K562 (cell line): ENCODE measurements around the gene ARL4C. TPM values are rescaled to one million over a fixed set of nuclear protein-coding genes. Genes with fewer than 3 reads are reported as not detected.

Source experiments
- ATAC-seq: fragments of 200-7000 bp; cut with Tn5 transposase; 3 replicates; pipeline ENCODE4 v1.9.1; 2020; ENCODE audit warnings: moderate library complexity
- BruUV-seq: library from RNA; stranded (reverse); fragments of 400-500 nt; replicated peaks from 2 replicates; lab custom pipeline; 2021; lab: Mats Ljungman, UMichigan
- CTCF ChIA-PET: fragments of 300-600 bp; formaldehyde crosslinking; extraction: SDS; loops from one replicate; lab custom pipeline; 2021; ENCODE audit warnings: low intra/inter-chr PET ratio; lab: Yijun Ruan, JAX
- POLR2A ChIA-PET: fragments of 300-600, 350-650 bp; sonication (Branson Sonifier 250); formaldehyde crosslinking; extraction: SDS; loops from one replicate; lab custom pipeline; 2021; ENCODE audit warnings: antibody characterized with exemption, inconsistent platforms; lab: Yijun Ruan, JAX
- DNase-seq, 4 experiments: peaks; one replicate each; pipeline versions ENCODE4 v3.0.0 to v3.0.0-alpha.2; 2011 to 2018; ENCODE audit warnings: low spot score in 3 of 4, mixed read lengths in 3 of 4; ENCODE audit errors: extremely low read depth in 1 of 4
- FAIRE-seq: peaks from 2 replicates; lab custom pipeline; 2011; peaks lifted over from hg19 to GRCh38; lab: Jason Lieb, UNC
- H2AFZ ChIP-seq: 2 replicates; pipeline ENCODE4 v1.6.0; 2011; ENCODE audit warnings: low read depth, low read length, control low read depth, inconsistent platforms
- H3K27ac ChIP-seq: fragments of 200-600 bp; 3 replicates; pipeline ENCODE4 v1.8.0; 2011; ENCODE audit warnings: low read depth, mild to moderate bottlenecking, control low read depth, inconsistent platforms, low read length, moderate library complexity, mixed read lengths; ENCODE audit errors: extremely low read depth
- H3K27me3 ChIP-seq, 2 experiments: fragments of 300-600 bp in 1 of 2; 2 replicates in 1 of 2; 3 replicates in 1 of 2; pipeline versions ENCODE4 v1.6.0 to v1.8.0; 2011; ENCODE audit warnings: inconsistent platforms in 2 of 2, low read length in 2 of 2, mild to moderate bottlenecking in 1 of 2, mixed read lengths in 1 of 2, moderate library complexity in 1 of 2; ENCODE audit not compliant: control insufficient read depth in 2 of 2, insufficient read depth in 2 of 2
- H3K36me3 ChIP-seq: fragments of 300-600 bp; 3 replicates; pipeline ENCODE4 v1.8.0; 2011; ENCODE audit warnings: mild to moderate bottlenecking, low read length, inconsistent platforms; ENCODE audit not compliant: control insufficient read depth, insufficient read depth
- H3K4me1 ChIP-seq, 2 experiments: fragments of 200-600 bp in 1 of 2; replicated peaks in 1 of 2; 2 replicates in 1 of 2; 3 replicates in 1 of 2; pipeline versions ENCODE4 v1.5.1 to v1.8.0; 2011; ENCODE audit warnings: inconsistent platforms in 2 of 2, low read length in 2 of 2, mild to moderate bottlenecking in 1 of 2, mixed read lengths in 1 of 2, moderate library complexity in 1 of 2; ENCODE audit not compliant: control insufficient read depth in 2 of 2, insufficient read depth in 2 of 2
- H3K4me2 ChIP-seq: 2 replicates; pipeline ENCODE4 v1.6.1; 2011; ENCODE audit warnings: low read length, control low read depth, inconsistent platforms, mixed read lengths; ENCODE audit not compliant: insufficient read depth
- H3K4me3 ChIP-seq: fragments of 200-600 bp; sonication (generic), shearing (Covaris generic); 2 replicates; pipeline ENCODE4 v1.5.1; 2016; ENCODE audit warnings: control low read depth, inconsistent platforms
- H3K79me2 ChIP-seq: fragments of 200-600 bp; 3 replicates; pipeline ENCODE4 v1.8.0; 2011; ENCODE audit warnings: low read length, inconsistent platforms; ENCODE audit not compliant: control insufficient read depth, insufficient read depth
- H3K9ac ChIP-seq, 2 experiments: 2 replicates each; pipeline versions ENCODE4 v1.6.0 to v1.6.1; 2011; ENCODE audit warnings: low read depth in 2 of 2, low read length in 2 of 2, control low read depth in 1 of 2, inconsistent platforms in 1 of 2, mild to moderate bottlenecking in 1 of 2, mixed read lengths in 1 of 2; ENCODE audit not compliant: insufficient read depth in 1 of 2
- H3K9me1 ChIP-seq: one replicate; pipeline ENCODE4 v1.6.0; 2011; ENCODE audit warnings: inconsistent platforms, mild to moderate bottlenecking, low read length, moderate library complexity; ENCODE audit not compliant: control insufficient read depth, insufficient read depth
- H3K9me3 ChIP-seq: replicated peaks from 2 replicates; pipeline ENCODE4 v1.5.1; 2011; ENCODE audit warnings: low read depth, low read length, inconsistent platforms; ENCODE audit not compliant: control insufficient read depth, insufficient read depth
- H4K20me1 ChIP-seq: replicated peaks from 2 replicates; pipeline ENCODE4 v1.6.1; 2011; ENCODE audit warnings: low read length, inconsistent platforms, mixed read lengths; ENCODE audit not compliant: control insufficient read depth, insufficient read depth
- CBX8 ChIP-seq: fragments of 200-600 bp; sonication (generic); IDR thresholded peaks from 2 replicates; pipeline ENCODE4 v1.6.1; 2012; ENCODE audit warnings: borderline replicate concordance, mixed run types, low read depth, mild to moderate bottlenecking, moderate library complexity, mixed read lengths, low read length, control low read depth, inconsistent platforms; ENCODE audit not compliant: poor library complexity, severe bottlenecking; ENCODE audit errors: extremely low read depth
- KLF6 ChIP-seq: fragments of 250-450 bp; sonication (Bioruptor Pico); IDR thresholded peaks from 2 replicates; pipeline ENCODE4 v1.4.0; 2020; ENCODE audit warnings: mild to moderate bottlenecking, moderate library complexity, borderline replicate concordance
- L3MBTL2 ChIP-seq: fragments of 450-650 bp; IDR thresholded peaks from 2 replicates; pipeline ENCODE4 v1.6.1; 2016; ENCODE audit warnings: mild to moderate bottlenecking, moderate library complexity
- NRF1 ChIP-seq, 2 experiments: fragments of 450-650 bp; IDR thresholded peaks in 1 of 2; conservative IDR thresholded peaks in 1 of 2; 2 replicates each; pipeline ENCODE4 v1.6.1; 2014; ENCODE audit warnings: mild to moderate bottlenecking in 2 of 2
- PTBP1 ChIP-seq: fragments of 200-400 bp; formaldehyde crosslinking; IDR thresholded peaks from 2 replicates; pipeline ENCODE4 v1.6.1; 2017; ENCODE audit warnings: low read depth, low read length
- RBM22 ChIP-seq: fragments of 200-400 bp; formaldehyde crosslinking; IDR thresholded peaks from 2 replicates; pipeline ENCODE4 v1.6.1; 2018; ENCODE audit warnings: low read length, low read depth; ENCODE audit not compliant: poor library complexity, severe bottlenecking
- WGBS: fragments of 100-300 bp; shearing (Covaris generic); methylation state at CpG from one replicate; pipeline ENCODE4 v1.1.6; 2016; ENCODE audit warnings: low coverage, mixed read lengths; ENCODE audit not compliant: insufficient coverage; ENCODE audit errors: missing lambda C conversion rate; 5-methylcytosine and 5-hydroxymethylcytosine counted together
- in situ Hi-C: fragments of 300-500 bp; cut with MboI; formaldehyde crosslinking; loops from 4 replicates; pipeline ENCODE4 v1.15.0; 2018; ENCODE audit warnings: inconsistent platforms, mixed read lengths
- intact Hi-C: fragments of 100-400 bp; cut with micrococcal nuclease; formaldehyde crosslinking; loops from 2 replicates; pipeline ENCODE4 v1.14.2; 2022
- polyA plus RNA-seq, 8 experiments: library from polyadenylated mRNA; depleted of rRNA in 4 of 8; stranded (reverse) in 5 of 8; unstranded in 3 of 8; fragments of >200 nt; fragmentation: Nextera tagmentation in 2 of 8; fragmentation: Illumina TruSeq in 1 of 8; extraction: Ambion mirVana in 2 of 8; extraction: Trizol in 1 of 8; gene quantifications; 2 replicates each; pipeline versions ENCODE4 v1.2.1 to v1.2.3, GENCODE V29; 2011 to 2014; ENCODE audit warnings: inconsistent platforms in 1 of 8, missing spikeins in 1 of 8
- total RNA-seq, 7 experiments: library from RNA; depleted of rRNA in 6 of 7; stranded (reverse); fragments of >200 nt in 6 of 7; fragmentation: Illumina TruSeq in 2 of 7; extraction: Trizol in 2 of 7; gene quantifications; 2 replicates each; pipeline versions ENCODE4 v1.2.1 to v1.2.3, GENCODE V29; 2011 to 2021; ENCODE audit warnings: low replicate concordance in 1 of 7
- TF ChIP-seq, protein P1 (sequence below): fragments of 250-450 bp; sonication (Bioruptor Pico); IDR thresholded peaks from 2 replicates; pipeline ENCODE4 v1.8.0; 2021; ENCODE audit warnings: moderate library complexity, mild to moderate bottlenecking, inconsistent platforms

Gene ARL4C
- total and polyA plus RNA-seq, 9 of the 15 experiments (the other 6 are each of a cell fraction or from before 2014, with no cell fraction given) = 0.03 to 0.11 (median 0.04) TPM; not detected in 5

DNA sequence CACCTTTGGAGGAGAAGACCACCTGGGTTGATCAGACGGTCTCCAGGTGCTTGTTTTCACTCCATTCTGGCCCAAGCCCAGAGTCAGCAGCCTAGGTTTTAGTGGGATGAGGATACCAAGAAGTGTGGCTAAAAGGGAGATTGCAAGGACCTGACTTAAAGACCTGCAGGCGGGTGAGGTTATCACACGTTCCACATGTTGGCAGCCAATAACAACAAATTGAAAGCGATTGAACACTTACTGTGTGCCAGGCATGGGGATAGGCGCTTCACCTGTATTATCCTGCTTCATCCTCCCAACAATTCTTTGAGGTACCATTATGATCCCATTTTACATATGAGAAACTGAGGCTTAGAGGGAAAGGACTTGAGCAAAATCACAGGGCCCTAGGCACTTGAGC lies 5.0 kb downstream of the ARL4C start:
- no peak overlapping the region for H2AFZ ChIP-seq
- TF ChIP-seq L3MBTL2 = no peak
- TF ChIP-seq NRF1 (conservative IDR thresholded peaks at IDR 0.05 in 1 of 2, IDR thresholded peaks at IDR 0.05 in 1 of 2) = no peak
- TF ChIP-seq RBM22 = no peak
- TF ChIP-seq KLF6 = no peak
- TF ChIP-seq CBX8 = no peak
- no peak for TF ChIP-seq PTBP1
- TF ChIP-seq, protein P1, sequence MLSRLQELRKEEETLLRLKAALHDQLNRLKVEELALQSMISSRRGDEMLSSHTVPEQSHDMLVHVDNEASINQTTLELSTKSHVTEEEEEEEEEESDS = no peak
- peaks cover 0 to 13% of the 10 kb centered on the region in 2 experiments; a peak in 2 of 5 replicates for H3K4me1 ChIP-seq
- H3K9ac ChIP-seq = no peak overlapping the region
- no peak for DNase-seq
- H3K4me3 ChIP-seq = no peak overlapping the region
- H3K79me2 ChIP-seq = no peaks in the 10 kb centered on the region
- in situ Hi-C loops = no loop called here
- ChIA-PET POLR2A (no interaction called here), CTCF (no interaction called here)
- intact Hi-C loops = no loop called here
- H3K27ac ChIP-seq = no peak overlapping the region
- H3K9me1 ChIP-seq = no peaks in the 10 kb centered on the region
- no TSS peak for BruUV-seq
- no peak for FAIRE-seq
- no peaks in the 10 kb centered on the region for H3K9me3 ChIP-seq
- 0% methylated on average over 4 of the region's 5 CpGs for whole genome bisulfite sequencing
- H3K36me3 ChIP-seq = no peaks in the 10 kb centered on the region
- no peak overlapping the region for H3K4me2 ChIP-seq
- no peaks in the 10 kb centered on the region; the same call in 1 of the 2 replicates for H4K20me1 ChIP-seq
- peaks cover 4 to 8% of the 10 kb centered on the region in 2 experiments; a peak in 3 of 5 replicates for H3K27me3 ChIP-seq
- no peak for ATAC-seq
